Tongue (tissue), 2 donors: ENCODE measurements around the gene KRTAP5-10. TPM values are rescaled to one million over a fixed set of nuclear protein-coding genes. Genes with fewer than 3 reads are reported as not detected.
"Not testable (repeated sequence)": the region's sequence is repeated elsewhere in the genome, so short reads cannot be mapped to it uniquely, and the experiment has no call there.

ENCODE experiments used
- DNase-seq: peaks from one replicate; pipeline ENCODE4 v3.0.0-alpha.2; 2015
- total RNA-seq: library from RNA; depleted of rRNA; stranded (reverse); fragments of >200 nt; gene quantifications from one replicate; pipeline ENCODE4 v1.2.3, GENCODE V29; 2014

Gene KRTAP5-10
- total RNA-seq, 1 donor from 2014 or later = not detected

DNA sequence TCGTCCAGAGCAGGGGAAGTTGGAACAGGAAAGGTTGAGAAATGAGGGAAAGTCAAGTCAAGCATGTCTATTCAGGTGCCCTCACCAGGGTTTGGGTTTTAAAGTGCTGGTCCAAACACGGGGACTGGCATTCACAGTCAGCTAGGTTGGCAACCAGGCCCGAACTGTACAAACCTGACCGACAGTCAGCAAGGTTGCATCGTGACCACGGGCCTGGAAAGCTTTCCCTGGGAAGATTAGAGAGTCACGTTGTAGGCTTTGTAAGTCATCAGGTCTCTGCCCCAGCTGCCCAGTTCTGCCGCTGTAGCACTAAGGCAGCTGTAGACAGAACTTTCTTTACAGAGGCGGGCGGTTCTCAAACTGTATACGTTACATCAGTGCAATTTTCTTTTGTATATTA, 7.4 kb downstream of the KRTAP5-10 start:
- no peak for DNase-seq

DNA sequence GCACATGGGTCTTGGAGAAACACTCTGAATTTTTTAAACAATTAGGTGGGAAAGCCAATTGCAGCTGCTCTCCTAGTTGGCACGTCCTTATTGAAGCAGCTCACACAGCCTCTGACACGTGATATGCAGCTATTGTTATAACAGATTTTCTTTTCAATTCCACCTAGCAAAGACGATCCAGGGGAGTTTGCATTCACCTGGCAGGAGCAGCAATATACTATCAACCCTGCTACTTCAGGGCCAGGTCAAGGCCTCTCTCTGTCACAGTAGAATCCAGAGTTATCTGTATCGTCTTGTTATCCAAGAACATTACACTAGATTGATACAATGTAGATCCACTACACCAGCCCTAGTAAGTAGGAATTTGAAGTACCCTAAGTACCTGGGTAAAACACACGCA, 9.1 kb downstream of the KRTAP5-10 start:
- no peak for DNase-seq

- DNase-seq = no peak
Measured at GRCh38 chr11:71575723-71576424, 10.5 kb downstream of the KRTAP5-10 start.

- not testable (repeated sequence) for DNase-seq
Measured at GRCh38 chr11:71576688-71577465, 11.5 kb downstream of the KRTAP5-10 start.

DNA sequence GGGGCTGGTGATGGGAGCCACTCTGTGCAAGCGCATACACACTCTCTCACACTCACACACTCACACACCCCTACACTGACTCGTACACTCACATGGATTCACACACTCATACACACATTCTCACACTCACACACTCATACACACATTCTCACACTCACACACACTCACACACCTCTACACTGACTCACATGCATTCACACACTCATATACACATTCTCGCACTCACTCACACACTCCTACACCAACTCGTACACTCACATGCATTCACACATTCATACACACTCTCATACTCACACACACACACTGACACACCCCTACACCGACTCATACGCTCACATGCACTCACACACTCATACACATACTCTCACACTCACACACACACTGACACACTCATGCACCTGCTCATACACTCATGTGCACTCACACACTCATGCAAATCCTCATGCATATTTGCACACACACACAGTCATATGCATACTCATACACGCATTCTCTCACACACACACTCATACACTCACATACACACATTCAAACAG, 12.2 kb downstream of the KRTAP5-10 start:
- DNase-seq = no peak

- DNase-seq = peak; percentile 71
Measured at GRCh38 chr11:71579513-71579912, 14.2 kb downstream of the KRTAP5-10 start.

DNA sequence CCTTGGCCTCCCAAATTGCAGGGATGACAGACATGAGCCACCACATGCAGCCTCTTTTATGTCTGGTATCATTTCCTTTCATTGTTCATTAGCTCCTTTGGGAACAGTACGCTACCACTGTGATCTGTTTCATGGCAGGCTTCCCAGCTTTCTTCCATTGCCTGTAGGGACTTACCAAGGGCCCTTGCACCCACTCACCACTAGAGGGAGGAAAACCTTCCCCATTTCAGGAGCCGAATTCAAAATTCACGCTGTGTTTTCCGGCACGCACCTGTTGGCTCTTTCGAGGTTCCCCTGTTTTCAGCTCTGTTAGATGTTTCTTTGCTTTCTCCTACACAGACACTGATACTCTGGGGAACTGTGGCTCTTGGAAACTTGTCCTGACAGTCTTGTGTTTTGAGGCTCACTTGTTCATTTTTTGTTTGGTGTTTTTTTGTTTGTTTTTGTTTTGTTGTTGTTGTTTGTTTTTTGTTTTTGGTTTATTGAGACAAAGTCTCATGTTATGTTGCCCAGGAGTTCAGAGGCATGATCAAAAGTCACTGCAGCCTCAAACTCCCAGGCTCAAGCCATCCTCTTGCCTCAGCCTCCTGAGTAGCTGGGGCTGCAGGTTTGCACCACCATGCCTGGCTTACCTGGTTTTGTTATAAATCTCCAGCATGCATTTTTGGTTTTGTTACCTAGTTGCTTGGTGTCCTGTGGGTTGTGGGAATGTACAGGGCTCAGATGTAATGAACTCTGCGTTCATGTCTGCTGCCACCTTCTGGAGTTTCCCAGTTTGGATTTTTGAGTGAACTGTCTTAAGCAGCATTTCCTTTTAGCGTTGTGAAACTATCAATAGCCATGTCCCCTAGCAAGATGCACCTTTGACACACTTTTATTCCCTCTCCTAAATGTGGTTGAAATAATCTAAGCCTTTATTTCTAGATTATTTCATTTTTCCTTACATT, 15.0 kb downstream of the KRTAP5-10 start:
- DNase-seq = peak; percentile 76

- no peak for DNase-seq
Measured at GRCh38 chr11:71581826-71582225, 16.5 kb downstream of the KRTAP5-10 start.

- peak; percentile 65 for DNase-seq
Measured at GRCh38 chr11:71582309-71582895, 17.0 kb downstream of the KRTAP5-10 start, which contains the start of gene KRTAP5-11. Gene KRTAP5-11 (minus strand): TSS chr11:71582875. CDS start chr11:71582837, 38 bp downstream.

DNA sequence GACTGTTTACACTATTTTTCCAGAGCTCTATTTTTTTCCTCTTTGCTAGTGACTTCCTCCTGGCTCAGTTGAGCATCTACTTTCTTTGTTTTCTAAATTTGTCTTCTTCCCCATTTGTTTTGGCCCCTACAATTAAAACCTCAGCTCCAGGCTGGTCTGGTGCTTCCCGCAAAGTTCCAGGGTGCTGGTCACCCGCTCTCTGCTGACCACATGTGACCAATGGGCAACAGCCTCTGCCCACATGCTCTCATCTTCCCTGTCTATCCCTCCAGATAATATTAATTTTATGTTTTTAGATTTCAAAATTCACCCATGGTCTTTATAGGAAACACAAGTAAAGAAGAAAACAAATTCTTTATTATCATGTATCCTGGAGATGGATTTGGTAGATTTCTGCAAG, 17.6 kb downstream of the KRTAP5-10 start:
- not testable (repeated sequence) for DNase-seq

- not testable (repeated sequence) for DNase-seq
Measured at GRCh38 chr11:71585673-71586072, 20.3 kb downstream of the KRTAP5-10 start.

GRCh38 chr11:71588314-71588713, 23.0 kb downstream of the KRTAP5-10 start:
- not testable (repeated sequence) for DNase-seq

DNA sequence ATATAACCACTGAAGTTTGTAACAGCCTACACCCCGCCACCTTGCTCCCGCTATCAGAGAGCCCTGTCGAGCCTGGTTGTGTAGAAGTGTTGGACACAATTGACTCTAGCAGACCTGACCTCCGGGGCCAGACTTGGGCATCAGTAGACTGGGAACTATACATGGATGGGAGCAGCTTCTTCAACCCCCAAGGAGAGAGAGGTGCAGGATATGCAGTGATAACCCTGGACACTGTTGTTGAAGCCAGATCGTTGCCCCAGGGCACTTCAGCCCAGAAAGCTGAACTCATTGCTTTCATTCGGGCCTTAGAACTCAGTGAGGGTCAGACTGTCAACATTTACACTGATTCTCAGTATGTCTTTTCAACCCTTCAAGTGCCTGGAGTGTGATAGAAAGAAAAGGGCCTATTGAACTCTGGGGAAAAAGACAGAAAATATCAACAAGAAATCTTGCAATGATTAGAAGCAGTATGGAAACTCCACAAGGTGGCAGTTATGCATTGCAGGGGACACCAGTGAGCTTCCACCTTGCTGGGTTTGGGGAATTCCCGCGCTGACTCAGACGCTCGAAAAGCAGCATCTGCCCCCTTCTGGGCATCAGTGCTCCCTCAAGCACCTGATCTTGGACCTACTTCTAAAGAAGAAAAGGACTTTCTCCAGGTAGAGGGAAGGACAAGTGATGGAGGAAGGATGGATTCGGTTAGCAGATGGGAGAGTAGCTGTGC, 23.6 kb downstream of the KRTAP5-10 start:
- not testable (repeated sequence) for DNase-seq

DNA sequence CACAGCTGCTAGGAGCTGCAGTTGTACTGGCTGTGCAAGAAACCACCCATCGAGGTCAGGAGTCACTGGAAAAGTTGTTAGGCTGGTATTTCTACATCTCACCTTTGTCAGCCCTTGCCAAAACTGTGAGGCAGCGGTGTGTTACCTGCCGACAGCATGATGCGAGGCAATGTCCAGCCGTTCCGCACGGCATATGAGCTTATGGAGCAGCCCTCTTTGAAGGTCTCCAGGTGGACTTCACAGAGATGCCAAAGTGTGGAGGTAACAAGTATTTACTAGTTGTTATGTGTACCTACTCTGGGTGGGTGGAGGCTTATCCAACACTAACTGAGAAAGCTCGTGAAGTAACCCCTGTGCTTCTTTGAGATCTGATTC, 24.2 kb downstream of the KRTAP5-10 start:
- not testable (repeated sequence) for DNase-seq

- DNase-seq = not testable (repeated sequence)
Measured at GRCh38 chr11:71603221-71603620, 37.9 kb downstream of the KRTAP5-10 start.

- not testable (repeated sequence) for DNase-seq
Measured at GRCh38 chr11:71604798-71605488, 39.6 kb downstream of the KRTAP5-10 start.

DNA sequence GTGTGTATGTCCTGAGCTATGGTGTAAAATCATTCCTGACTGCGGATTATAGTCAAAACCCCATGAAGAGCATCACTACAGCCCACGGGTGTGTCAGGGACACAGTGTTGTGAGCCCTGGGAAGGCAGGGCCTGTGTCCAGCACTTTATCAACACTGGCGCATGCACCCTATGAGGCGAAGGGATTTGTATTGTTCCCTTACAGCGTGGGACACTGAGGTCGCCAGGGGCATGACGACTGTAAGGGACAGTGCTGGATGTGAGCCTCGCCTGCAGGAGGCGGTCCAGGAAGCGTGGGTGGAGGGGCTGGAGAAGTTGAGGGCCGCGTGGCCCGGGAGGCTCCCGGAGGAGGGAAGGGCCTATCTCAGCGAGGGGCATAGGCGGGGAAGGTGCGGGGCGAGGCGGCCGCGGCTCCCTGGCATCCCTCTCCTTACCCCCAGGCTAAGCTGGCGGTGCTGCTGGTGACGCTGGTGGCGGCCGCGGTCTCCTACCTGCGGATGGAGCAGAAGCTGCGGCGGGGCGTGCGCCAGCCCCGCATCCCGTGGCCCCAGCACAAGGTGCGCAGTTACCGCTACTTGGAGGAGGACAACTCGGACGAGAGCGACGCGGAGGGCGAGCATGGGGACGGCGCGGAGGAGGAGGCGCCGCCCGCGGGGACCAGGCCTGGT, 41.6 kb downstream of the KRTAP5-10 start:
- not testable (repeated sequence) for DNase-seq

DNA sequence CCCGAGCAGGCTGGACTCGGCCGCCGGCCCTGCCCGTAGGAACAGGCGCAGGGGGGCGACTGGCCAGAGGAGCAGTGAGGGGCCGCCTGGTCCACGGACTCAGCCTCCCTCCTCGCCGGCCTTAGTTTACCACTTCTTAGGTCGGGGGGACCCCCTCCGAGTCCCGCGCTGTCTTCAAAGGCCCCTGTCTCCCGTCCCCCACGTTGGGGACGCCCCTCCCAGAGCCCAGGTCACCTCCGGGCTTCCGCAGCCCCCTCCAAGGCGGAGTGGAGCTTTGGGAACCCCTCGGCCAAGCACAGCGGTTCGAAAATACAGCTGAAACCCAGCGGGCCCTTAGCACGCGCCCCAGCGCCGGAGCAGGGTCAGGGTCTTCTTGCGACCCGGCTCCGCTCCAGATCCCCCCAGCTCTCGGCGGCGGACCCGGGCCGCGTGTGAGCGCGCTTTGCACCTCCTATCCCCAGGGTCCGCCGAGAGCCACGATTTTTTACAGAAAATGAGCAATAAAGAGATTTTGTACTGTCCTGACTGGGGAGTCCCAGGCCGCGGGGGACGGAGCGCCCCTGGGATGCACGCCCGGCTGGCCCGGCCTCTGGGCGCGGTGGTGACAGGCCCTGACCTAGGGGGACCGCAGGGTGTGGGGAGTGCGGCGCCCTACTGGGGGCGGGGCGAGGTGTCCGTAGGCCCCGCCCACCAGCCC, 42.3 kb downstream of the KRTAP5-10 start:
- not testable (repeated sequence) for DNase-seq

- DNase-seq = not testable (repeated sequence)
Measured at GRCh38 chr11:71608272-71608671, 42.9 kb downstream of the KRTAP5-10 start.
